ENCODE results near the gene PNMA6F.
"Not testable (repeated sequence)": the region's sequence is repeated elsewhere in the genome, so short reads cannot be mapped to it uniquely, and the experiment has no call there.

Gene PNMA6F

GRCh38 chrX:153301746-153302145, 19.8 kb downstream of the PNMA6F start:
- no peak for DNase-seq

- no peak for DNase-seq
These were observed 21.7 kb downstream of the PNMA6F start for GRCh38 chrX:153299855-153300254.

GRCh38 chrX:153297376-153297775, 24.2 kb downstream of the PNMA6F start:
- no peak for DNase-seq

GRCh38 chrX:153293485-153294071, 28.0 kb downstream of the PNMA6F start:
- DNase-seq, result not testable (repeated sequence)

- DNase-seq, result not testable (repeated sequence)
These were observed 32.8 kb downstream of the PNMA6F start for GRCh38 chrX:153288807-153289206.

GRCh38 chrX:153285678-153286077, 35.9 kb downstream of the PNMA6F start:
- DNase-seq, result not testable (repeated sequence)

- not testable (repeated sequence) for DNase-seq
These were observed 37.6 kb downstream of the PNMA6F start for GRCh38 chrX:153283982-153284381.

GRCh38 chrX:153281784-153282183, 39.8 kb downstream of the PNMA6F start:
- DNase-seq, result not testable (repeated sequence)

GRCh38 chrX:153279304-153279703, 42.3 kb downstream of the PNMA6F start:
- not testable (repeated sequence) for DNase-seq

GRCh38 chrX:153276049-153276448, 45.5 kb downstream of the PNMA6F start:
- not testable (repeated sequence) for DNase-seq

- not testable (repeated sequence) for DNase-seq
These were observed 46.1 kb downstream of the PNMA6F start for GRCh38 chrX:153275418-153275817.

- DNase-seq, result not testable (repeated sequence)
These were observed 49.0 kb downstream of the PNMA6F start for GRCh38 chrX:153272584-153272983.

- not testable (repeated sequence) for DNase-seq
These were observed 49.5 kb downstream of the PNMA6F start for GRCh38 chrX:153272070-153272469.

Measured in cerebellar nuclear complex (tissue), 1 donor.